Mucosa of stomach (tissue), 1 donor: Measurements from ENCODE around the gene TCF25.
A peak's percentile ranks its signal among the peaks of the same experiment; 100 is the strongest.
"Not testable (repeated sequence)": the region's sequence is repeated elsewhere in the genome, so short reads cannot be mapped to it uniquely, and the experiment has no call there.

Experiments used
- H3K27me3 ChIP-seq: one replicate; pipeline ENCODE4 v1.7.0; 2013; ENCODE audit warnings: mild to moderate bottlenecking, low read length; ENCODE audit not compliant: control insufficient read depth, insufficient read depth
- H3K36me3 ChIP-seq: one replicate; pipeline ENCODE4 v1.7.0; 2013; ENCODE audit warnings: low read length; ENCODE audit not compliant: control insufficient read depth, insufficient read depth
- H3K4me1 ChIP-seq: one replicate; pipeline ENCODE4 v1.7.0; 2013; ENCODE audit warnings: mild to moderate bottlenecking, low read length; ENCODE audit not compliant: control insufficient read depth, insufficient read depth
- H3K4me3 ChIP-seq: one replicate; pipeline ENCODE4 v1.7.0; 2013; ENCODE audit warnings: low read length
- H3K9ac ChIP-seq: one replicate; pipeline ENCODE4 v1.7.0; 2013; ENCODE audit warnings: mild to moderate bottlenecking, low read length, moderate library complexity
- H3K9me3 ChIP-seq: one replicate; pipeline ENCODE4 v1.7.0; 2013; ENCODE audit warnings: mild to moderate bottlenecking, low read length, moderate library complexity; ENCODE audit not compliant: control insufficient read depth
- donor health status: Pancreatic carcinoma.

TCF25 gene

DNA sequence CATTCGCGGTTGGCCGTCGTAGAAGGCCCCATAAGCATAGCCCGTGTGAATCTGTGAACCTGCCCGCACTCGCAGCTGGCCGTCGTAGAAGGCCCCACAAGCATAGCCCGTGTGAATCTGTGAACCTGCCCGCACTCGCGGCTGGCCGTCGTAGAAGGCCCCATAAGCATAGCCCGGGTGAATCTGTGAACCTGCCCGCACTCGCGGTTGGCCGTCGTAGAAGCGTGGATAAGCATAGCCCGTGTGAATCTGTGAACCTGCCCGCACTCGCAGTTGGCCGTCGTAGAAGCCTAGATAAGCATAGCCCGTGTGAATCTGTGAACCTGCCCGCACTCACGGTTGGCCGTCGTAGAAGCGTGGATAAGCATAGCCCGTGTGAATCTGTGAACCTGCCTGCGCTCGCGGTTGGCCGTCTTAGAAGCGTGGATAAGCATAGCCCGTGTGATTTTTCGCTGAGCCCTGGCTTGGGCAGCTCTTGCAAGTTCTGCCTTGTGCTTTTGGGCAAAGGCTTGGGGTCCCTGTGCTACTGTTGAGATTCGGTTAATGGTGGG, 38.5 kb upstream of the TCF25 start:
- H3K9ac ChIP-seq, H3K4me3 ChIP-seq, H3K27me3 ChIP-seq, H3K36me3 ChIP-seq, H3K9me3 ChIP-seq: not testable (repeated sequence)
- peaks cover 71% of the 10 kb centered on the region for H3K4me1 ChIP-seq

GRCh38 chr16:89836484-89836883, 36.9 kb upstream of the TCF25 start:
- H3K9me3 ChIP-seq, H3K27me3 ChIP-seq, H3K9ac ChIP-seq, H3K36me3 ChIP-seq, H3K4me3 ChIP-seq: not testable (repeated sequence)
- peaks cover 64% of the 10 kb centered on the region for H3K4me1 ChIP-seq

DNA sequence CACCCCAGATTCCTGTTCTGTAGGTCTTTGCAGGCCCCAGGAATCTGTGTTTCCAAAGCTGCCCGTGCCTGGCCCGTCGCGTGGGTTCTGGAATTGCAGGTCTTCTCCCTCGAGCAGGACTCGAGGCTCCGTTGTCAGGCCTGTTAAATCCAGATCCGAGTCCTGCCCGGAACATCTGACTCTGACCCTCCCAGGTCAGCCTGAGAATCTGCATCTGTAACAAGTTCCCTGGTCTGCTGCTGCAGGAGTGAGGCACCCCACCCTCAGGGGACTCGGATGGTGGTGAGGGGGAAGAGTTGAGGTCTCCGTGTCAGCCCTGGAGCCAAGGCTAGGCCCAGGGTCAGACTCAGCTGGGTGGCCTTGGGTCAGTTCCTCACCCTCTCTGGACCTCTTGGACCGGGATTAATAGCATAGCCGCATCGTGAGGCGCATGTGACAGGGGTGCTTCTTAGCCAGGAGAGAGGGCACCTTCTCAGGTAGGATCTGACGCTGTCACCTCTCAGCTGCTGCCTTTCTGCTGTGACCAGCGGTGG, 36.3 kb upstream of the TCF25 start:
- peak overlapping the region; percentile 22 for H3K4me3 ChIP-seq

DNA sequence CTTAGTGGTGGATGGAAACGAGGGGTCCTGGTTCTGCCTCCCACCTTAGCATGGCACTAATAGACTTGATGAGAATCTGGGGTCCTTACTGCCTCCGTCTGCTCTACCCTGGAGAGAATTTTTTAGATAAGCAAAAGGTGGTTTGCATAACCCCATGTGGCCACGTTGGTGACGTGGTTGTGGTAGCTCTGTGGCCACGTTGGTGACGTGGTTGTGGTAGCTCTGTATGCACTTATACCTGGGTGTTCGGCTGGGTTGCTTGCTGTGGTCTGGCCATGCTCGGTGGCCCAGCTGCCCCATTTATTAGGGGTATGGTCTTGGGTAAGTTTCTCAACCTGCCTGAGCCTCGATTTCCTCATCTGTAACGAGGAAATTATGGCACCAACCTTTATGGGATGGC, 32.1 kb upstream of the TCF25 start:
- no peak overlapping the region for H3K9ac ChIP-seq
- H3K4me1 ChIP-seq = peaks cover 39% of the 10 kb centered on the region
- H3K27me3 ChIP-seq = no peaks in the 10 kb centered on the region
- H3K9me3 ChIP-seq = no peaks in the 10 kb centered on the region
- no peaks in the 10 kb centered on the region for H3K36me3 ChIP-seq
- H3K4me3 ChIP-seq = no peak overlapping the region

More for the DNA sequence above, 36.3 kb upstream of the TCF25 start:
- Histone ChIP-seq H3K9me3 (no peaks in the 10 kb centered on the region), H3K4me1 (peaks cover 59% of the 10 kb centered on the region), H3K36me3 (no peaks in the 10 kb centered on the region), H3K9ac (peak overlapping the region; percentile 66), H3K27me3 (no peaks in the 10 kb centered on the region)

- Histone ChIP-seq H3K36me3 (no peaks in the 10 kb centered on the region), H3K9ac (no peak overlapping the region), H3K9me3 (no peaks in the 10 kb centered on the region)
Measured at GRCh38 chr16:89842471-89843408, 30.7 kb upstream of the TCF25 start.

DNA sequence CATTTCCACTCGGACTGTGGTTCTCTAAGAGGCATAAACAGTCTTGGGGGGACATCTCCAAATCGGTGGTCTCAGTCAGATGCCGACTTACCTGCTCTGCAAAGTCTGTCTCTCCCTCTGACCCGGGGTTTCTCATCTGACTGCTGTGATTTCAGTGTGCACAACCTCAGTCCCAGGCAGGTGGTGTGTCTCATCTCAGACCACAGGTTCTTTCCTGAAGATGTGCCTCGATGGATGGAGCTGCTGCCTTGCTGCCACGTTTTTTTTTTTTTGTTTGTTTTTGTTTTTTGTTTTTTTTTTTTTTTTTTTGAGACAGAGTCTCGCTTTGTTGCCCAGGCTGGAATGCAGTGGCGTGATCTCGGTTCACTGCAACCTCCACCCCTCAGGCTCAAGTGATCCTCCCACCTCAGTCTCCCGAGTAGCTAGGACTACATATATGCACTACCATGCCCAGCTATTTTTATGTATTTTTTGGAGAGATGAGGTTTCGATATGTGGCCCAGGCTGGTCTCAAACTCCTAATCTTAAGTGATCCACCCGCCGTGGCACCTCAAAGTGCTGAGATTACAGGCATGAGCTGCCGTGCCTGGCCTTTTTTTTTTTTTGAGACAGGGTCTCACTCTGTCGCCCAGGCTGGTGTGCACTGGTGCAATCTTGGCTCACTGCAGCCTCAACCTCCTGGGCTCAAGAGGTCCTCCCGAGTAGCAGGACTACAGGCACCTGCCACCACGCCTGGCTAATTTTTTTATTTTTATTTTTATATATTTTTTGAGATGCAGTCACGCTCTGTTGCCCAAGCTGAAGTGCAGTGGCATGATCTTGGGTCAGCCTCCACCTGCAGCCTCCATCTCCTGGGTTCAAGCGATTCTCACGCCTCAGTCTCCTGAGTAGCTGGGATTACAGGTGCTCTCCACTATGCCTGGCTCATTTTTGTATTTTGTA, 29.7 kb upstream of the TCF25 start:
- Histone ChIP-seq H3K9ac (no peak overlapping the region), H3K27me3 (no peaks in the 10 kb centered on the region), H3K36me3 (peaks cover 4% of the 10 kb centered on the region), H3K4me1 (peaks cover 33% of the 10 kb centered on the region), H3K9me3 (no peaks in the 10 kb centered on the region), H3K4me3 (no peak overlapping the region)

More at GRCh38 chr16:89842471-89843408, 30.7 kb upstream of the TCF25 start:
- Histone ChIP-seq H3K4me1 (peaks cover 36% of the 10 kb centered on the region), H3K4me3 (no peak overlapping the region), H3K27me3 (no peaks in the 10 kb centered on the region)

DNA sequence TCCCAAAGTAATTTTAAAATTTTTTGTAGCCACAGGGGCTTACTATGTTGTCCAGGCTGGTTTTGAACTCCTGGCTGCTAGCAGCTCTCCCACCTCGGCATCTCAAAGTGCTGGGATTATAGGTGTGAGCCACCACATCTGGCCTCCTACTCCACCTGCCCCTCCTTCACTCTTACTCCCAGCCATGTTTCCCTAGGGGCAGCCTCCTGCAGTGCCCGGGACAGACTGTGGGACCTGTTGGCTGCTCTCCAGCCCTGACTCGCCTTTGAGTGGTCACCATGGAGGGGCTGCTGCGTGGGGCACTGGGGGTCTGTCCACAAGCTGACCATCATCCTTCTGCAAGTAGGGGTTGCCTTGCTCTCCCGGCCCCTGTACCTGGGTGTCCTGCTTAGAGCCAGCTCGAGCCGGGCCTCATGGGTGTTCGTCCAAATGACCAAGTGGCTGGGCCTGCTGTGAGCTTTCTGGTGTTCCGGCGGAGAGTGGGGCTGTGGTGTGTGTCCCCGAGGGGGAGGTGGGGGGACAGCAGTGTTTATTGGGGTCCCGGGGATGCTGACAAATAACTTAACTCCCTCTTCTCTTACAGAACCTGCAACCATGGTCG, 28.6 kb upstream of the TCF25 start:
- Histone ChIP-seq H3K27me3 (no peaks in the 10 kb centered on the region), H3K9me3 (no peaks in the 10 kb centered on the region), H3K9ac (no peak overlapping the region), H3K4me1 (peaks cover 26% of the 10 kb centered on the region), H3K36me3 (peaks cover 4% of the 10 kb centered on the region), H3K4me3 (no peak overlapping the region)

GRCh38 chr16:89845417-89845816, 28.0 kb upstream of the TCF25 start:
- H3K36me3 ChIP-seq = peaks cover 4% of the 10 kb centered on the region
- H3K27me3 ChIP-seq = no peaks in the 10 kb centered on the region
- no peak overlapping the region for H3K4me3 ChIP-seq
- peaks cover 26% of the 10 kb centered on the region for H3K4me1 ChIP-seq
- no peak overlapping the region for H3K9ac ChIP-seq
- H3K9me3 ChIP-seq = no peaks in the 10 kb centered on the region

DNA sequence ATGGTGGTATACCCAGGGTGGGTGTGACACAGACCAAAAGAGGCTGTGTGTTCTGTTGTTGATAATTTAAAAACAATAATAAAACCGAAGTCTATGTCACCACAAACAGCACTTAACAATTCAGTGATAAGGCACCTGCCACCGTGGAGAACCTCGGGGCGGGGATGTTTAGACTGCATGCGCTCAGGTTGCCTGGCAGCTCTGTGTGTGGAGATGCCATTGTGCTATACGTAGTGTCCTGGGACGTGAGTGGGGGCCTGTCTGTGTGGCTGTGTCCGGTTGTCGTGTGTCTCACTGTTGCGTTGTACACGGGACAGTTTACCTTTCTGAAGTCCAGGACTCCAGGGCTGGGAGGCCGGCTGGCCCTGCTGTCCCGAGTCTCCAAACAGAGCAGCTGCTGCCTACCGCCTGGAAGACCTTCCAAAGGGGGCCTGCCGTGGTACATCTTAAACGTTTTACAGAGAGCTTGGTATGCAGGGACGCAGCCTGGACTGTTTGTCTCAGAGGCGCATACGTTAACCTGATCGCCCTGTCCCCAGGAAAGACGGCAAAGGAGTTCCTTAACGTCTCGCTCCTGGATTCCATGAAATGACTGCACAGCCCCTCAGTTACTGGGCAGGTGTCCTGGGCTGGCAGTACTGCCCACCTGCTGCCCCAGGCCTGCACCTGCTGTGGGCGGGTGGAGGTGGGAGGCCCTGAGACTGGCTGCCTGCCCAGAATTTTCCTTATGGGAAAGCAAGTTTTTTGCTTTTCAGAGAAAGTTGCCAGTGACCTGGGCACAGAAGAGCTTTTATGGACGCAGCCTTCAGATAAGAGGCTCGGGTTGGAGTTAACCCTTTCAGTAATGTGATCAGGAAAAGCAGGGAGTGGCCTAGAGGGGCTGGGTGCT, 26.1 kb upstream of the TCF25 start:
- H3K4me1 ChIP-seq = peaks cover 26% of the 10 kb centered on the region
- H3K27me3 ChIP-seq = no peaks in the 10 kb centered on the region
- peak overlapping the region; percentile 3 for H3K9ac ChIP-seq
- no peaks in the 10 kb centered on the region for H3K9me3 ChIP-seq
- H3K36me3 ChIP-seq = peaks cover 4% of the 10 kb centered on the region
- no peak overlapping the region for H3K4me3 ChIP-seq

GRCh38 chr16:89847940-89848297, 25.5 kb upstream of the TCF25 start:
- H3K4me1 ChIP-seq = peaks cover 24% of the 10 kb centered on the region
- H3K9me3 ChIP-seq = no peaks in the 10 kb centered on the region
- peaks cover 4% of the 10 kb centered on the region for H3K36me3 ChIP-seq
- H3K4me3 ChIP-seq = no peak overlapping the region
- peak overlapping the region; percentile 3 for H3K9ac ChIP-seq
- H3K27me3 ChIP-seq = no peaks in the 10 kb centered on the region

DNA sequence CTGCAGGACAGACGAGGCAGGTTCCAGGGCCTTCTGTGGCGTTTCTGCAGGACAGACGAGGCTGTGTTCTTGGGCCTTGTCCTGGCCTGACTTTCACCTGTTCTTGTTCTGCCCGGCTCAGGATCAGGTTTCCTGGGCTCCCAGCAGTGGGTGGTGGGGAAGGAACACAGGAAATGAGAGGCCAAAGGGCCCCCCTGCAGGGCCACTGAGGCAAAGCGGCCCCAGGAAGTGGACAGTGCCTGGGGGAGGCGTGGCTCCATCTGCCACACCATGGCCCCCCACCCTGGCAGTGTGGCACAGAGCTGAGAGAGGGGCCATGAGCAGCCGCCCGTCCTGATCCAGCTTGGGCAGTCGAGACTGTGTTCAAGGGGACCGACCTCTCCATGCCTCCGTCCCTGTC, 24.4 kb upstream of the TCF25 start:
- Histone ChIP-seq H3K9ac (no peak overlapping the region), H3K27me3 (no peaks in the 10 kb centered on the region), H3K9me3 (no peaks in the 10 kb centered on the region), H3K36me3 (peaks cover 4% of the 10 kb centered on the region), H3K4me3 (no peak overlapping the region), H3K4me1 (peaks cover 30% of the 10 kb centered on the region)
